ENCODE measurements around the gene GPATCH2. TPM values are rescaled to one million over a fixed set of nuclear protein-coding genes. Genes with fewer than 3 reads are reported as not detected.

The GPATCH2 gene
- total RNA-seq, 1 donor from 2014 or later, result 13.5 TPM

GRCh38 chr1:217561446-217561845 is 69.4 kb downstream of the GPATCH2 start:
- H3K4me1 ChIP-seq, result no peaks in the 10 kb centered on the region
- no peak overlapping the region for H3K4me3 ChIP-seq
- no peak overlapping the region for H3K27ac ChIP-seq
- H3K27me3 ChIP-seq, result no peaks in the 10 kb centered on the region
- H3K9me3 ChIP-seq, result no peaks in the 10 kb centered on the region
- no peak for DNase-seq (ENCODE audit: extremely low spot score in 2 of 2)
- intact Hi-C loops (cut with DNase I), result no loop called here
- no peaks in the 10 kb centered on the region for H3K36me3 ChIP-seq
- TF ChIP-seq POLR2A (IDR thresholded peaks at IDR 0.05) (no peak), POLR2AphosphoS5 (IDR thresholded peaks at IDR 0.05; ENCODE audit: insufficient read depth in 1 of 2, low read depth in 1 of 2) (no peak), CTCF (IDR thresholded peaks at IDR 0.05) (no peak)

GRCh38 chr1:217554849-217555248 is 76.0 kb downstream of the GPATCH2 start:
- Histone ChIP-seq H3K4me3 (no peak overlapping the region), H3K27ac (no peak overlapping the region), H3K4me1 (no peaks in the 10 kb centered on the region), H3K9me3 (no peaks in the 10 kb centered on the region), H3K27me3 (no peaks in the 10 kb centered on the region), H3K36me3 (no peaks in the 10 kb centered on the region)
- no peak for TF ChIP-seq CTCF (IDR thresholded peaks at IDR 0.05)
- no peak for TF ChIP-seq POLR2A (IDR thresholded peaks at IDR 0.05)
- no peak for TF ChIP-seq POLR2AphosphoS5 (IDR thresholded peaks at IDR 0.05; ENCODE audit: insufficient read depth in 1 of 2, low read depth in 1 of 2)
- no peak for DNase-seq (ENCODE audit: extremely low spot score in 2 of 2)
- intact Hi-C loops (cut with DNase I), result no loop called here

GRCh38 chr1:217553949-217554509 is 76.9 kb downstream of the GPATCH2 start:
- H3K4me1 ChIP-seq, result no peaks in the 10 kb centered on the region
- no peak overlapping the region for H3K4me3 ChIP-seq
- TF ChIP-seq POLR2AphosphoS5 (IDR thresholded peaks at IDR 0.05; ENCODE audit: insufficient read depth in 1 of 2, low read depth in 1 of 2) (no peak), POLR2A (IDR thresholded peaks at IDR 0.05) (no peak), CTCF (IDR thresholded peaks at IDR 0.05) (no peak)
- no peaks in the 10 kb centered on the region for H3K36me3 ChIP-seq
- no peaks in the 10 kb centered on the region for H3K27me3 ChIP-seq
- no peak for DNase-seq (ENCODE audit: extremely low spot score in 2 of 2)
- H3K9me3 ChIP-seq, result no peaks in the 10 kb centered on the region
- no peak overlapping the region for H3K27ac ChIP-seq
- intact Hi-C loops (cut with DNase I), result no loop called here

GRCh38 chr1:217552339-217552951 is 78.4 kb downstream of the GPATCH2 start:
- intact Hi-C loops (cut with DNase I), result no loop called here
- no peaks in the 10 kb centered on the region for H3K27me3 ChIP-seq
- no peaks in the 10 kb centered on the region for H3K4me1 ChIP-seq
- no peak overlapping the region for H3K27ac ChIP-seq
- H3K36me3 ChIP-seq, result no peaks in the 10 kb centered on the region
- no peak overlapping the region for H3K4me3 ChIP-seq
- no peak for DNase-seq (ENCODE audit: extremely low spot score in 2 of 2)
- TF ChIP-seq POLR2A (IDR thresholded peaks at IDR 0.05) (no peak), CTCF (IDR thresholded peaks at IDR 0.05) (no peak), POLR2AphosphoS5 (IDR thresholded peaks at IDR 0.05; ENCODE audit: insufficient read depth in 1 of 2, low read depth in 1 of 2) (no peak)
- no peaks in the 10 kb centered on the region for H3K9me3 ChIP-seq

- H3K4me3 ChIP-seq, result no peak overlapping the region
- H3K27me3 ChIP-seq, result no peaks in the 10 kb centered on the region
- H3K36me3 ChIP-seq, result no peaks in the 10 kb centered on the region
- H3K9me3 ChIP-seq, result no peaks in the 10 kb centered on the region
- TF ChIP-seq POLR2A (IDR thresholded peaks at IDR 0.05), result no peak
- TF ChIP-seq CTCF (IDR thresholded peaks at IDR 0.05), result no peak
- no peak for TF ChIP-seq POLR2AphosphoS5 (IDR thresholded peaks at IDR 0.05; ENCODE audit: insufficient read depth in 1 of 2, low read depth in 1 of 2)
- DNase-seq (ENCODE audit: extremely low spot score in 2 of 2), result no peak
- H3K4me1 ChIP-seq, result peaks cover 5% of the 10 kb centered on the region
- intact Hi-C loops (cut with DNase I), result no loop called here
- no peak overlapping the region for H3K27ac ChIP-seq
These were observed 88.1 kb downstream of the GPATCH2 start for GRCh38 chr1:217542837-217543236.
